SK-N-SH (cell line): Measurements from ENCODE around the gene SLC12A6. TPM values are rescaled to one million over a fixed set of nuclear protein-coding genes. Genes with fewer than 3 reads are reported as not detected.
A peak's percentile ranks its signal among the peaks of the same experiment; 100 is the strongest.
"Not testable (repeated sequence)": the region's sequence is repeated elsewhere in the genome, so short reads cannot be mapped to it uniquely, and the experiment has no call there.

Experiments used
- CTCF ChIA-PET: fragments of 300-600, 350-600 bp; formaldehyde crosslinking; extraction: SDS; loops from one replicate; lab custom pipeline; 2021; lab: Yijun Ruan, JAX
- POLR2A ChIA-PET: fragments of 350-600 bp; sonication (Branson Sonifier 250); formaldehyde crosslinking; extraction: SDS; loops from one replicate; lab custom pipeline; 2020; ENCODE audit warnings: antibody characterized with exemption, inconsistent platforms; lab: Yijun Ruan, JAX
- DNase-seq: peaks from one replicate; pipeline ENCODE4 v3.0.0; 2012
- H2AFZ ChIP-seq: fragments of 200-600 bp; sonication (generic); 2 replicates; pipeline ENCODE4 v1.8.1; 2016; ENCODE audit warnings: antibody characterized with exemption, mild to moderate bottlenecking, low read depth
- H3F3A ChIP-seq: fragments of 200-600 bp; sonication (generic); replicated peaks from 2 replicates; pipeline ENCODE3; 2016; ENCODE audit warnings: antibody characterized with exemption, mild to moderate bottlenecking; ENCODE audit not compliant: insufficient read depth
- H3K27ac ChIP-seq, 2 experiments: fragments of 200-500 bp in 1 of 2; fragments of 200-600 bp in 1 of 2; sonication (Bioruptor generic) in 1 of 2; sonication (generic), shearing (Covaris generic) in 1 of 2; 2 replicates each; pipeline versions ENCODE4 v1.5.1 to v1.6.1; 2014 to 2016; ENCODE audit warnings: low read depth in 2 of 2, inconsistent platforms in 1 of 2, low read length in 1 of 2, mild to moderate bottlenecking in 1 of 2, mixed read lengths in 1 of 2
- H3K27me3 ChIP-seq: fragments of 200-600 bp; sonication (generic), shearing (Covaris generic); 2 replicates; pipeline ENCODE4 v1.6.1; 2016; ENCODE audit warnings: mixed run types; ENCODE audit not compliant: insufficient read depth
- H3K36me3 ChIP-seq, 2 experiments: fragments of 200-500 bp in 1 of 2; fragments of 200-600 bp in 1 of 2; sonication (Bioruptor generic) in 1 of 2; sonication (generic) in 1 of 2; replicated peaks in 1 of 2; 2 replicates each; pipeline versions ENCODE3 to v1.5.1; 2014 to 2016; ENCODE audit warnings: low read length in 1 of 2, mild to moderate bottlenecking in 1 of 2; ENCODE audit not compliant: insufficient read depth in 2 of 2, control insufficient read depth in 1 of 2
- H3K4me1 ChIP-seq, 2 experiments: fragments of 200-500 bp in 1 of 2; fragments of 200-600 bp in 1 of 2; sonication (Bioruptor generic) in 1 of 2; sonication (generic), shearing (Covaris generic) in 1 of 2; 2 replicates each; pipeline versions ENCODE4 v1.5.1 to v1.6.1; 2014 to 2016; ENCODE audit warnings: low read depth in 1 of 2, low read length in 1 of 2, mixed run types in 1 of 2; ENCODE audit not compliant: insufficient read depth in 2 of 2, control insufficient read depth in 1 of 2
- H3K4me2 ChIP-seq: fragments of 200-600 bp; sonication (generic), shearing (Covaris generic); 2 replicates; pipeline ENCODE4 v1.6.1; 2017; ENCODE audit warnings: mixed run types
- H3K4me3 ChIP-seq, 2 experiments: fragments of 200-500 bp in 1 of 2; fragments of 200-600 bp in 1 of 2; sonication (Bioruptor generic) in 1 of 2; sonication (generic), shearing (Covaris generic) in 1 of 2; 2 replicates each; pipeline versions ENCODE4 v1.5.1 to v1.8.1; 2014 to 2016; ENCODE audit warnings: low read depth in 2 of 2, inconsistent platforms in 1 of 2, low read length in 1 of 2, mild to moderate bottlenecking in 1 of 2, mixed read lengths in 1 of 2, moderate library complexity in 1 of 2
- H3K79me2 ChIP-seq: fragments of 200-600 bp; sonication (generic); 2 replicates; pipeline ENCODE4 v1.8.1; 2017; ENCODE audit warnings: mild to moderate bottlenecking; ENCODE audit not compliant: insufficient read depth
- H3K9ac ChIP-seq: fragments of 200-600 bp; sonication (generic); 2 replicates; pipeline ENCODE4 v1.6.1; 2017; ENCODE audit warnings: mixed run types
- H3K9me2 ChIP-seq: fragments of 200-600 bp; sonication (generic); 2 replicates; pipeline ENCODE4 v1.6.1; 2017; ENCODE audit warnings: mixed run types
- H3K9me3 ChIP-seq: fragments of 200-600 bp; sonication (generic); 2 replicates; pipeline ENCODE4 v1.6.1; 2017; ENCODE audit warnings: mixed run types, mild to moderate bottlenecking, moderate library complexity
- H4K20me1 ChIP-seq: fragments of 200-600 bp; sonication (generic); 2 replicates; pipeline ENCODE4 v1.6.1; 2017; ENCODE audit warnings: mild to moderate bottlenecking, mixed run types; ENCODE audit not compliant: insufficient read depth
- EZH2phosphoT487 ChIP-seq: fragments of 200-600 bp; sonication (generic); IDR thresholded peaks from 2 replicates; pipeline ENCODE4 v1.6.1; 2017; ENCODE audit warnings: low read depth, mixed run types, mild to moderate bottlenecking, antibody characterized with exemption, moderate library complexity, borderline replicate concordance
- JUND ChIP-seq: IDR thresholded peaks from 2 replicates; pipeline ENCODE4 v1.4.0; 2012
- NFIC ChIP-seq: IDR thresholded peaks from 2 replicates; pipeline ENCODE4 v1.4.0; 2012; ENCODE audit warnings: borderline replicate concordance
- NRF1 ChIP-seq: IDR thresholded peaks from 2 replicates; pipeline ENCODE4 v1.6.1; 2012; ENCODE audit warnings: low read depth, mild to moderate bottlenecking, low read length
- RCOR1 ChIP-seq: fragments of 150-350 bp; IDR thresholded peaks from 2 replicates; pipeline ENCODE4 v1.6.1; 2017; ENCODE audit warnings: antibody characterized with exemption, low read length
- TCF12 ChIP-seq: IDR thresholded peaks from 2 replicates; pipeline ENCODE4 v1.4.0; 2012
- TEAD4 ChIP-seq: IDR thresholded peaks from 2 replicates; pipeline ENCODE4 v1.4.0; 2012; ENCODE audit warnings: mild to moderate bottlenecking, borderline replicate concordance; ENCODE audit not compliant: insufficient read depth
- WGBS: methylation state at CpG from one replicate; pipeline ENCODE4 v1.1.6; 2017; ENCODE audit warnings: low lambda C conversion rate; 5-methylcytosine and 5-hydroxymethylcytosine counted together
- polyA plus RNA-seq, 3 experiments: library from polyadenylated mRNA; depleted of rRNA; stranded (reverse); fragments of >200 nt; gene quantifications; 2 replicates each; pipeline ENCODE4 v1.2.3, GENCODE V29; 2012

The SLC12A6 gene
- polyA plus RNA-seq, 1 of the 3 experiments (the other 2 are of a cell fraction) = 7.7 TPM

DNA sequence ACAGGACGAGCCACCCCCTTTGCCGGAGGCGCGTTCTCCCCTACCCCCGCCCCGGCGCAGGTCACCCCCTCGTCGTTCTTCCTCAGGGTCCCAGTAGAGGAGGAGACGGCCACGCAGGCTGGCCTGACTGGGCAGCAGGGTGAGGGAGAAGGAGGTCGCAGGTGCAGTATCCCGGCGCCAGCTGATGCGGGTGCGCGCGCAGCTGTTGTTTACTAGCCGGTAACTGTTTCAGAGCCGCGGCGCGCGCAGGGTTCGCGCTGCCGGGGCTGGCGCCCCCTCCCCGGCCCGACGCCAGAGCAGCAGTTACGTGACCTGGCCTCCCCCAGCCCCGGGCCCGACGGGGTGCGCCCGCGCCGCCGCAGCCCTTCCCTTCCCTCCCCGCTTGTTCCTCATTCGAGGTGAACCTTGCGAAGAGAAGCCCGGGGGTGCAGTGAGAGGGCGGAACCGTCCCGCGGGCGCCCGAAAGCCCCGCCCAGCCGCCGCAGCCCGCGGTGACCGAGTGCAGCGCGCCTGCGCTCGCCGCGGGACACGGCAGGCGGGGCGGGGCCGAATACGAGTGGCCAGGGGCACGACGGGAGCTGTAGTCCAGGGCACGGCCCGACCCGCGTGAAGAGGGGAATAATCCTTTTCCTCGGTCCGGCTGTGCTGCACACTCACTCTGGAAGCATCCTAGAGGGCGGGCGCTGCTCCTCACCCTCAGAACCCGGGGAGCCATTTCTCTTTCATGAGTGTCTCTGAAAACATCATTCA lies at the start of gene SLC12A6 (continued):
- TF ChIP-seq TEAD4 (no peak), EZH2phosphoT487 (no peak), JUND (peak; percentile 33; the same call in 1 of the 2 replicates)

DNA sequence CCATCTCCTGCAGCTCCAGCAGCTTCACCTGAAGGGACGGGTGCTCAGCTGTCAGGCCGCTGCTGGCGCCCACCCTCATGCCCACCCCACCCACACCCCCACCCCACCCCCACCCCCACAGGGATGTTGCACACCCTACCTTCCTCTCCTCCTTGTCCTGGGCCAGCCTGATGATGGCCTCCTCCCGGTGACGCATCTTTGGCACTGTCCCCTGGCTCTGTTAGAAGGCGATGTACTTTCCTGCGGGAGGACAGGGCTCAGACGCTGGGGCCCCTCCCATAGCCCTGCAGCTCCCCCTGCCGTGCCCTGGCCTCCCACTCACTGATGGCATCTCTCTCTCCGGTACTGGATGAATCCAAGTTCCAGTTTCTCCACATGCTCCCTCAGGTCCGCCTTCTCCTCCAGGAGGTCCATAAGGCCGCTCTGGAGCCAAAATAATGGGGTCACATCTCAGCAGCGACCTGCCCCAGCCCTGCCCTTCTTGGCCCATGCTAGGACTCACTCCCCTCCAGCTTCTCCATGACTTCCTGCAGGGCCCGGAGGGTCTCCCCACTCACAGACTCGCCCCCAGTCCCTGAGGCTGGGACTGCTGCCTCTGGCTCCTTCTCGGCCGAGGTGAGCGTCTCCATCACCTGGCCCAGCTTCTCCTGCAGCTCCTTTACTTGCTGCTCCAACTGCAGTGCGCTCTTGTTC lies 44.4 kb upstream of the SLC12A6 start:
- H3K4me1 ChIP-seq, H3K27ac ChIP-seq, H3F3A ChIP-seq, POLR2A ChIA-PET, H3K36me3 ChIP-seq, H3K9ac ChIP-seq, H2AFZ ChIP-seq, H3K9me3 ChIP-seq, DNase-seq, H3K4me3 ChIP-seq, H3K9me2 ChIP-seq, H3K79me2 ChIP-seq, H3K4me2 ChIP-seq, H3K27me3 ChIP-seq, CTCF ChIA-PET, H4K20me1 ChIP-seq: not testable (repeated sequence)
- WGBS = no CpG with 5 or more reads among the region's 19 CpGs

DNA sequence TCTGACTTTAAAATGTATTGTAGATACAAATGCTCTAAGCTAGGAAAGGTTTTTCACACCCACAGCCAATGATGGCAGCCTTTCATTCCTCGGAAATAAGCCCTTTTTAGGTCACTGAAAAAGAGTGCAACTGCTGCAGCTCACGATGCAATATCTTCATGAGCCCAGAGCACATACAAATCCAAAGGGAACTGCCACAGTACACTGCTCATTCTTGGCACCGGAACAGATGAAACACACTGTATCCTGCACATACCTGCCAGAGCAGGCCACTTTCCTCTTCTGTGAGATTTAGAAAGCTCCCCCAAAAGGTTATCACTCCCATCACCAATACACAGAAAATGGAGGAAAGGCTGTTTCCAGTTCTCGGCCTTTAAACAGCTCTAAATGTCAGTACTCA lies 42.9 kb upstream of the SLC12A6 start:
- H3K9ac ChIP-seq, H3K9me3 ChIP-seq, DNase-seq, H2AFZ ChIP-seq, H3K27me3 ChIP-seq, H4K20me1 ChIP-seq, CTCF ChIA-PET, H3K4me3 ChIP-seq, H3K9me2 ChIP-seq, H3K36me3 ChIP-seq, H3K4me2 ChIP-seq, H3K79me2 ChIP-seq, H3F3A ChIP-seq, H3K4me1 ChIP-seq, H3K27ac ChIP-seq, POLR2A ChIA-PET: not testable (repeated sequence)
- WGBS = 67% methylated on average over 3 of the region's 4 CpGs

DNA sequence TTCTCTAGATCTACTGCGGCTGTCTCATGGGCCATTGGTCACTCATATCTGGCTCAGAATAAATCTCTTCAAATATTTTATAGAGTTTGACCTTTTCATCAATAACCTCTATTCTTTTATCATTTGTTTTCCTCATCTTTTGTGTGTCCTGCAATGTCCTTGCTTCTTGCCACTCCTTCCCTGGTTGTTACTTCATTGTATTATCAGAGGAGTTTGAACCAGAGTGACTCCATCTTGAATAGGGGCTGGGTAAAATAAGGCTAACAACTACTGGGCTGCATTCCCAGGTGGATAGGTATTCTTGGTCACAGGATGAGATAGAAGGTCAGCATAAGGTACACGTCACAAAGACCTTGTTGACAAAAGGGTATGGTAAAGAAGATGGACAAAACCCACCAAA lies 39.3 kb upstream of the SLC12A6 start:
- CTCF ChIA-PET = no interaction called here
- 77% methylated on average over 2 of the region's 2 CpGs for WGBS
- no peak overlapping the region for H3K4me2 ChIP-seq

DNA sequence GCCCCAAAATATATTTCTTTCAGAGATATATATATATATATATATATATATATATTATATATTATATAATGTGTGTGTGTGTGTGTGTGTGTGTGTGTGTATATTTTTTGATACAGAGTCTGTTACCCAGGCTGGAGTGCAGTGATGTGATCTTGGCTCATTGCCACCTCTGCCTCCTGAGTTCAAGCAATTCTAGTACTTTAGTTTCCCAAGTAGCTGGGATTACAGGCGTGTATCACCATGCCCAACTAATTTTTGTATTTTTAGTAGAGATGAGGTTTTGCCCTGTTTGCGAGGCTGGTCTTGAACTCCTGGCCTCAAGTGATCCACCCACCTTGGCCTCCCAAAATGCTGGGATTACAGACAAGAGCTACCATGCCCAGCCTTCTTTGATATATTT lies 38.0 kb upstream of the SLC12A6 start:
- H3K4me2 ChIP-seq, H3F3A ChIP-seq, DNase-seq, H3K9ac ChIP-seq, H2AFZ ChIP-seq, H4K20me1 ChIP-seq, H3K79me2 ChIP-seq, H3K4me1 ChIP-seq, POLR2A ChIA-PET, CTCF ChIA-PET, H3K36me3 ChIP-seq, H3K4me3 ChIP-seq, H3K9me2 ChIP-seq, H3K27me3 ChIP-seq, H3K9me3 ChIP-seq, H3K27ac ChIP-seq: not testable (repeated sequence)
- WGBS = 88% methylated on average over 1 of the region's 2 CpGs

More for the DNA sequence above, 39.3 kb upstream of the SLC12A6 start:
- no peak for TF ChIP-seq TCF12
- TF ChIP-seq NRF1 = no peak
- TF ChIP-seq NFIC = no peak
- TF ChIP-seq RCOR1 = no peak
- TF ChIP-seq EZH2phosphoT487 = no peak
- no peak for TF ChIP-seq JUND
- Histone ChIP-seq H4K20me1 (no peaks in the 10 kb centered on the region), H3K27ac (no peak overlapping the region), H3K4me1 (no peaks in the 10 kb centered on the region), H3K9ac (no peak overlapping the region), H3K79me2 (no peaks in the 10 kb centered on the region), H3K27me3 (no peaks in the 10 kb centered on the region), H3F3A (peaks cover 3% of the 10 kb centered on the region), H3K36me3 (no peaks in the 10 kb centered on the region), H3K9me3 (no peaks in the 10 kb centered on the region), H2AFZ (no peak overlapping the region), H3K4me3 (no peak overlapping the region), H3K9me2 (no peaks in the 10 kb centered on the region)
- DNase-seq = no peak
- POLR2A ChIA-PET = no interaction called here
